Measurements from ENCODE around the gene TNFRSF12A.
"Not testable (repeated sequence)": the region's sequence is repeated elsewhere in the genome, so short reads cannot be mapped to it uniquely, and the experiment has no call there.

TNFRSF12A gene

GRCh38 chr16:3051494-3051893 is 31.3 kb downstream of the TNFRSF12A start:
- DNase-seq: no peak

GRCh38 chr16:3052571-3053329 is 32.6 kb downstream of the TNFRSF12A start:
- DNase-seq: not testable (repeated sequence)

- not testable (repeated sequence) for DNase-seq
Measured at GRCh38 chr16:3053330-3053710, 33.2 kb downstream of the TNFRSF12A start.

- DNase-seq: no peak
Measured at GRCh38 chr16:3054965-3055733, 35.0 kb downstream of the TNFRSF12A start.

GRCh38 chr16:3055734-3056115 is 35.6 kb downstream of the TNFRSF12A start:
- DNase-seq: not testable (repeated sequence)

- no peak for DNase-seq
Measured at GRCh38 chr16:3056336-3057180, 36.4 kb downstream of the TNFRSF12A start.

- DNase-seq: no peak
Measured at GRCh38 chr16:3057181-3058138, 37.3 kb downstream of the TNFRSF12A start.

- no peak for DNase-seq
Measured at GRCh38 chr16:3058139-3059030, 38.2 kb downstream of the TNFRSF12A start.

GRCh38 chr16:3059041-3059722 is 39.0 kb downstream of the TNFRSF12A start:
- DNase-seq: peak; percentile 94

GRCh38 chr16:3059723-3060242 is 39.6 kb downstream of the TNFRSF12A start:
- DNase-seq: no peak

- DNase-seq: no peak
Measured at GRCh38 chr16:3060339-3061127, 40.4 kb downstream of the TNFRSF12A start.

- no peak for DNase-seq
Measured at GRCh38 chr16:3062553-3062952, 42.4 kb downstream of the TNFRSF12A start.

- DNase-seq: no peak
Measured at GRCh38 chr16:3063625-3064386, 43.6 kb downstream of the TNFRSF12A start.

GRCh38 chr16:3065069-3065741 is 45.0 kb downstream of the TNFRSF12A start, which contains the start of gene IL32:
Gene IL32, plus strand, starts transcription at chr16:3065640. Its CDS starts 172 bp downstream, at chr16:3065812.
- peak; percentile 85 for DNase-seq

GRCh38 chr16:3065742-3066439 is 45.7 kb downstream of the TNFRSF12A start:
- DNase-seq: no peak

- DNase-seq: no peak
Measured at GRCh38 chr16:3066440-3066748, 46.2 kb downstream of the TNFRSF12A start.

- no peak for DNase-seq
Measured at GRCh38 chr16:3068487-3068886, 48.3 kb downstream of the TNFRSF12A start.
